OCI-LY1 (cell line): ENCODE results near the gene TAS1R3.

Source experiments
- H2AFZ ChIP-seq: fragments of 200-600 bp; sonication (generic), shearing (Covaris generic); 2 replicates; pipeline ENCODE4 v1.6.0; 2014; ENCODE audit warnings: antibody characterized with exemption, mild to moderate bottlenecking, low read length
- H3F3A ChIP-seq: fragments of 200-600 bp; sonication (generic), shearing (Covaris generic); 2 replicates; pipeline ENCODE4 v1.6.0; 2014; ENCODE audit warnings: mild to moderate bottlenecking, antibody characterized with exemption, low read length, moderate library complexity; ENCODE audit not compliant: insufficient read depth
- H3K27ac ChIP-seq: fragments of 200-600 bp; sonication (generic); 2 replicates; pipeline ENCODE4 v1.5.1; 2014; ENCODE audit warnings: low read length, mixed run types, mild to moderate bottlenecking, low read depth; ENCODE audit not compliant: poor library complexity, severe bottlenecking
- H3K27me3 ChIP-seq: fragments of 200-600 bp; sonication (generic); 2 replicates; pipeline ENCODE4 v1.6.0; 2014; ENCODE audit warnings: antibody characterized with exemption, mild to moderate bottlenecking, low read length, moderate library complexity; ENCODE audit not compliant: insufficient read depth
- H3K36me3 ChIP-seq: fragments of 200-600 bp; sonication (generic); 2 replicates; pipeline ENCODE4 v1.6.1; 2014; ENCODE audit warnings: mild to moderate bottlenecking, antibody characterized with exemption, low read length, moderate library complexity, mixed read lengths; ENCODE audit not compliant: insufficient read depth
- H3K4me1 ChIP-seq: fragments of 200-600 bp; sonication (generic); 2 replicates; pipeline ENCODE4 v1.5.1; 2014; ENCODE audit warnings: mild to moderate bottlenecking, low read length, moderate library complexity; ENCODE audit not compliant: insufficient read depth, severe bottlenecking
- H3K4me2 ChIP-seq: fragments of 200-600 bp; sonication (generic), shearing (Covaris generic); 2 replicates; pipeline ENCODE4 v1.6.1; 2014; ENCODE audit warnings: low read length
- H3K4me3 ChIP-seq: fragments of 200-600 bp; sonication (generic); 2 replicates; pipeline ENCODE4 v1.5.1; 2014; ENCODE audit warnings: low read length, low read depth, mild to moderate bottlenecking, mixed read lengths; ENCODE audit not compliant: poor library complexity, severe bottlenecking
- H3K79me2 ChIP-seq: fragments of 200-600 bp; shearing (Covaris generic); 2 replicates; pipeline ENCODE4 v1.6.1; 2016; ENCODE audit warnings: mixed run types, low read length, mixed read lengths; ENCODE audit not compliant: insufficient read depth
- H3K9ac ChIP-seq: fragments of 200-600 bp; sonication (generic), shearing (Covaris generic); 2 replicates; pipeline ENCODE4 v1.6.1; 2014; ENCODE audit warnings: mild to moderate bottlenecking, low read length, mixed read lengths
- H3K9me2 ChIP-seq: fragments of 200-600 bp; sonication (generic), shearing (Covaris generic); 2 replicates; pipeline ENCODE4 v1.6.1; 2014; ENCODE audit warnings: low read depth, mild to moderate bottlenecking, low read length, mixed read lengths
- H3K9me3 ChIP-seq: fragments of 200-600 bp; shearing (Covaris generic); 2 replicates; pipeline ENCODE4 v1.6.1; 2014; ENCODE audit warnings: low read length, mixed read lengths
- H4K20me1 ChIP-seq: fragments of 200-600 bp; sonication (generic), shearing (Covaris generic); 2 replicates; pipeline ENCODE4 v1.6.0; 2016; ENCODE audit warnings: mild to moderate bottlenecking, low read length; ENCODE audit not compliant: insufficient read depth
- CTCF ChIP-seq: fragments of 200-600 bp; sonication (generic), shearing (Covaris generic); IDR thresholded peaks from 2 replicates; pipeline ENCODE4 v1.5.1; 2017; ENCODE audit warnings: mild to moderate bottlenecking, antibody characterized with exemption, low read length, moderate library complexity, mixed read lengths
- EZH2 ChIP-seq: fragments of 200-600 bp; sonication (generic), shearing (Covaris generic); IDR thresholded peaks from 2 replicates; pipeline ENCODE4 v1.8.0; 2017; ENCODE audit warnings: borderline replicate concordance, mixed run types, mild to moderate bottlenecking, antibody characterized with exemption, low read length, moderate library complexity, mixed read lengths

The TAS1R3 gene

GRCh38 chr1:1359664-1360468, 28.8 kb downstream of the TAS1R3 start:
- H3K9ac ChIP-seq = no peak overlapping the region
- H3K9me2 ChIP-seq = no peaks in the 10 kb centered on the region
- H3K36me3 ChIP-seq = no peaks in the 10 kb centered on the region
- H3K4me2 ChIP-seq = no peak overlapping the region
- no peak overlapping the region for H3K27ac ChIP-seq
- TF ChIP-seq EZH2 (no peak), CTCF (no peak)
- H3K79me2 ChIP-seq = no peaks in the 10 kb centered on the region
- peaks cover 7% of the 10 kb centered on the region; the same call in 1 of the 2 replicates for H3K27me3 ChIP-seq
- H3K9me3 ChIP-seq = no peaks in the 10 kb centered on the region
- H3K4me3 ChIP-seq = no peak overlapping the region
- no peaks in the 10 kb centered on the region for H3F3A ChIP-seq
- peaks cover 6% of the 10 kb centered on the region for H3K4me1 ChIP-seq
- no peaks in the 10 kb centered on the region for H4K20me1 ChIP-seq
- H2AFZ ChIP-seq = no peak overlapping the region

- Histone ChIP-seq H3K4me2 (no peak overlapping the region), H3K27ac (no peak overlapping the region), H3K9ac (no peak overlapping the region)
Observed at GRCh38 chr1:1360506-1361169, 29.6 kb downstream of the TAS1R3 start.

More at GRCh38 chr1:1360506-1361169, 29.6 kb downstream of the TAS1R3 start:
- Histone ChIP-seq H2AFZ (no peak overlapping the region), H3F3A (no peaks in the 10 kb centered on the region), H3K79me2 (no peaks in the 10 kb centered on the region), H3K9me2 (no peaks in the 10 kb centered on the region), H3K4me3 (no peak overlapping the region), H4K20me1 (no peaks in the 10 kb centered on the region), H3K27me3 (peaks cover 7% of the 10 kb centered on the region; the same call in 1 of the 2 replicates), H3K4me1 (peaks cover 6% of the 10 kb centered on the region), H3K36me3 (no peaks in the 10 kb centered on the region), H3K9me3 (no peaks in the 10 kb centered on the region)
- TF ChIP-seq CTCF (no peak), EZH2 (no peak)
